Mesothelial cell of epicardium (in vitro differentiated cells): ENCODE results near the gene HDLBP. TPM values are rescaled to one million over a fixed set of nuclear protein-coding genes. Genes with fewer than 3 reads are reported as not detected.
A peak's percentile ranks its signal among the peaks of the same experiment; 100 is the strongest.

ENCODE experiments used
- DNase-seq, 2 experiments: peaks; one replicate each; pipeline ENCODE4 v3.0.0; 2021; ENCODE audit warnings: low spot score in 2 of 2; ENCODE audit not compliant: unreplicated experiment in 2 of 2
- H3K27ac Mint-ChIP-seq: 2 replicates; pipeline ENCODE4 v1.8.0; 2021; ENCODE audit warnings: mixed read lengths
- H3K27me3 Mint-ChIP-seq: 2 replicates; pipeline ENCODE4 v1.8.0; 2021; ENCODE audit warnings: low read depth, mixed read lengths
- H3K36me3 Mint-ChIP-seq: 2 replicates; pipeline ENCODE4 v1.8.0; 2021; ENCODE audit warnings: mixed read lengths
- H3K4me1 Mint-ChIP-seq: 2 replicates; pipeline ENCODE4 v1.8.0; 2021; ENCODE audit warnings: mixed read lengths
- H3K4me3 Mint-ChIP-seq: 2 replicates; pipeline ENCODE4 v1.8.0; 2021; ENCODE audit warnings: mild to moderate bottlenecking, moderate library complexity, mixed read lengths
- H3K9me3 Mint-ChIP-seq: 2 replicates; pipeline ENCODE4 v1.8.0; 2021; ENCODE audit warnings: mixed read lengths
- total RNA-seq: library from RNA; stranded (reverse); gene quantifications from 3 replicates; pipeline ENCODE4 v1.2.1, GENCODE V29; 2021
- TF ChIP-seq, protein P1 (sequence below): fragments of 200-600 bp; sonication (generic); IDR thresholded peaks from one replicate; pipeline ENCODE4 v1.5.0; 2021; ENCODE audit warnings: antibody characterized with exemption; ENCODE audit not compliant: unreplicated experiment

HDLBP gene
- total RNA-seq, 1 donor from 2014 or later: 484 TPM

DNA sequence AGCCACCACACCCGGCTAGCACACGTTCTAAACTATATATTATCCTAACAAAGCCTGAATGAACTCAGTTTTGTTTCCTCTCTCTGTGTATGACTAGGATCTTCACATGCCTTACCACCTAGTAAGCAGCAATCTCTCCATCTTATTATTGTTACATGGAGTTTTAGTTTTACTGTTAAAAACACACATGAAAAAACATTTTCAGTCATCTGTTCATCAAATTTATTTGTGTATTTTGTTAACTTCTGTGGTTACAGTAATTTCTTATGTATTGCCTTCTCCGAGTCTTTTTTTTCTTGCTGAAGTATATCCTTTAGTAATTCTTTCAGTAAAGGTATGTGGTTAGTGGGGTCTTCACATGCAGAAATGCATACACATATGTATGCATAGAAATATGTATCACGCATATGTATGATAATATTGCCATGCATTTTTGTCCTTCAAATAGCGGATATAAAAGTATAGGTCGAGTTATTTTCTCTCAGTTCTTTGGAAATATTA, 95.6 kb downstream of the HDLBP start:
- TF ChIP-seq, protein P1, sequence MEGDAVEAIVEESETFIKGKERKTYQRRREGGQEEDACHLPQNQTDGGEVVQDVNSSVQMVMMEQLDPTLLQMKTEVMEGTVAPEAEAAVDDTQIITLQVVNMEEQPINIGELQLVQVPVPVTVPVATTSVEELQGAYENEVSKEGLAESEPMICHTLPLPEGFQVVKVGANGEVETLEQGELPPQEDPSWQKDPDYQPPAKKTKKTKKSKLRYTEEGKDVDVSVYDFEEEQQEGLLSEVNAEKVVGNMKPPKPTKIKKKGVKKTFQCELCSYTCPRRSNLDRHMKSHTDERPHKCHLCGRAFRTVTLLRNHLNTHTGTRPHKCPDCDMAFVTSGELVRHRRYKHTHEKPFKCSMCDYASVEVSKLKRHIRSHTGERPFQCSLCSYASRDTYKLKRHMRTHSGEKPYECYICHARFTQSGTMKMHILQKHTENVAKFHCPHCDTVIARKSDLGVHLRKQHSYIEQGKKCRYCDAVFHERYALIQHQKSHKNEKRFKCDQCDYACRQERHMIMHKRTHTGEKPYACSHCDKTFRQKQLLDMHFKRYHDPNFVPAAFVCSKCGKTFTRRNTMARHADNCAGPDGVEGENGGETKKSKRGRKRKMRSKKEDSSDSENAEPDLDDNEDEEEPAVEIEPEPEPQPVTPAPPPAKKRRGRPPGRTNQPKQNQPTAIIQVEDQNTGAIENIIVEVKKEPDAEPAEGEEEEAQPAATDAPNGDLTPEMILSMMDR: no peak
- no peak for DNase-seq

DNA sequence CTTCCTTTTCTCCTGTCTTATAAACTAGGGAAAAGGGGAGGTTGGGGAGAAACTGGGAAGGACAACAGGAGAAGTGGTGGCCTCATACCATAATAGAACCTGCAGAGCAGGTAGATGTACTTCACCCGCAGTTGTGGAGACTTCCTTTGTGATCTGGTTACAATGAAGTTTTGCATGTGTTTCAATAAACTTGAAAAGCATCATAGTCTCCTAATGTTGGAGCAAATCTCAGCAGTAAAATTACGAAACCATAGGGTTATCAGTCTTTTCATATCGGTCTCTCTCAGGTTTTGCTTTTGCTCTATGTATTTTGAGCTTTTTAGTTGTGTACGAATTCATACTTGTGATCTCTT, 96.5 kb downstream of the HDLBP start:
- H3K27ac Mint-ChIP-seq: no peak overlapping the region
- no peak for DNase-seq
- no peaks in the 10 kb centered on the region for H3K9me3 Mint-ChIP-seq
- TF ChIP-seq, protein P1: no peak
- peaks cover 2% of the 10 kb centered on the region for H3K36me3 Mint-ChIP-seq
- peaks cover 6% of the 10 kb centered on the region for H3K27me3 Mint-ChIP-seq
- H3K4me3 Mint-ChIP-seq: peak overlapping the region; percentile 81
- H3K4me1 Mint-ChIP-seq: peaks cover 17% of the 10 kb centered on the region

More for the DNA sequence above, 95.6 kb downstream of the HDLBP start:
- H3K4me1 Mint-ChIP-seq: peaks cover 25% of the 10 kb centered on the region
- H3K9me3 Mint-ChIP-seq: no peaks in the 10 kb centered on the region
- peaks cover 2% of the 10 kb centered on the region for H3K36me3 Mint-ChIP-seq
- peak overlapping the region; percentile 7 for H3K4me3 Mint-ChIP-seq
- H3K27me3 Mint-ChIP-seq: peaks cover 4% of the 10 kb centered on the region
- H3K27ac Mint-ChIP-seq: no peak overlapping the region

DNA sequence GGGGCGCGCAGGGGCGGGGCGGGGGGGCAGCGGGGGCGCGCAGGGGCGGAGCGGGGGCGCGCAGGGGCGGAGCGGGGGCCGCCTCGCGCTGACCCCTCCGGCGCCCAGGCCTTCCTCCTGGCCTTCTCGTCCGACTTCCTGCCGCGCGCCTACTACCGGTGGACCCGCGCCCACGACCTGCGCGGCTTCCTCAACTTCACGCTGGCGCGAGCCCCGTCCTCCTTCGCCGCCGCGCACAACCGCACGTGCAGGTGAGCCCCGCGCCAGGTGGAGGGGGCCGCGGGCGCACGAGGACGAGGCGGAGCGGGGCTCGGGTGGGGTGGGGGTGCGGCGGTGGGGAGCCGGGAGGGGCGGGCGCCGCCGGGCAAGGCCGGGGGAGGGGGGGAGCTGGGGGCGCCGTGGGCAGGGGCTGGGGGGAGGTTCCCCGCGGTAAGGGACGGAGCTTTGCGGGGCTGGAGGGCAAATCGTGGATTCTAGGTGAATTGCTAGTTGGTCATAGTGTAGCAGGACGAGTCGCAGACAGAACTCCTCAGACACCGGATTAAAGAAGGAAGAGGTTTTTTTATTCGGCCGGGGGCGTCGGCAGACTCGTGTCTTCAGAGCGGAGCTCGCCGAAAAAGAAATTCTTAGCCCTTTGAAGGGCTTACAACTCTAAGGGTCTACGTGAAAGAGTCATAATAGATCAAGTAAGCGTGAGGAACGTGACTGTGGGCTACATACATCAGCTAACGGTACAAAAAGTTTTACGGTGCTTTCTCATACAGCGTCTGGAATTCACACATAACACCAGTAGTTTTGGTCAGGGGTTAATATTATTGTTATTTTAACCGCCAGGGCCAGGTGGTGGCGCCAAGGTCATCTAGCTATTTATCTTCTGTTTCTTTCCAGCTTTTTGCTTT, 97.1 kb downstream of the HDLBP start:
- no peaks in the 10 kb centered on the region for H3K9me3 Mint-ChIP-seq
- H3K27ac Mint-ChIP-seq: peak overlapping the region; percentile 79
- peak; percentile 53 to 58 for DNase-seq
- TF ChIP-seq, protein P1: no peak
- peaks cover 2% of the 10 kb centered on the region for H3K36me3 Mint-ChIP-seq
- H3K27me3 Mint-ChIP-seq: peaks cover 7% of the 10 kb centered on the region
- peaks cover 15% of the 10 kb centered on the region for H3K4me1 Mint-ChIP-seq
- H3K4me3 Mint-ChIP-seq: peak overlapping the region; percentile 81

DNA sequence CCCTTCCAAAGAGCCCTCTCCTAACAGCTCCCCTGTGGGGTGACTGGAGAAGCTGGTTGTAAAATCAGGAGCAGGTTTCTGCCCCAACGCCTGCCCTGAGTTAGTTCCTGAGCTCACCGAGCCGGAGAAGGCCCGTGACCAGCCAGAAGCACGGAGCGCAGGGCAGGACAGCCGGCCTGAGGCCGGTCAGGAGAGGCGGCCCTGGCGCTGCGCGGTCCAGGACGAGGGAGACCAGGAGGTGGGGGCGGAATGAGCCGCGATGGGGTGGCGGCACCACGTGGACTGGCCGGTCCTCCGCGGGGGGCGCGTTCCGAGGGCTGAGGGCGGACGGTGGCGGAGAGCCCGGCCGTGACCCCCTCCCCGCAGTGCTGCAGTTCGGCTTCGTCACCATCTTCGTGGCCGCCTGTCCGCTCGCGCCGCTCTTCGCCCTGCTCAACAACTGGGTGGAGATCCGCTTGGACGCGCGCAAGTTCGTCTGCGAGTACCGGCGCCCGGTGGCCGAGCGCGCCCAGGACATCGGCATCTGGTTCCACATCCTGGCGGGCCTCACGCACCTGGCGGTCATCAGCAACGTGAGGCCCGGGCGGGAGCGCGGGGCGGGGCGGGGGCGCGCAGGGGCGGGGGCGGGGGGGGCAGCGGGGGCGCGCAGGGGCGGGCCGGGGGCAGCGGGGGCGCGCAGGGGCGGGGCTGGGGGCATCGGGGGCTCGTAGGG, 98.0 kb downstream of the HDLBP start:
- Mint-ChIP-seq H3K4me3 (peak overlapping the region; percentile 71), H3K27me3 (peaks cover 12% of the 10 kb centered on the region), H3K9me3 (no peaks in the 10 kb centered on the region), H3K4me1 (peaks cover 15% of the 10 kb centered on the region), H3K36me3 (peaks cover 2% of the 10 kb centered on the region), H3K27ac (peak overlapping the region; percentile 71)
- DNase-seq: peak; percentile 58 to 71
- TF ChIP-seq, protein P1: no peak

DNA sequence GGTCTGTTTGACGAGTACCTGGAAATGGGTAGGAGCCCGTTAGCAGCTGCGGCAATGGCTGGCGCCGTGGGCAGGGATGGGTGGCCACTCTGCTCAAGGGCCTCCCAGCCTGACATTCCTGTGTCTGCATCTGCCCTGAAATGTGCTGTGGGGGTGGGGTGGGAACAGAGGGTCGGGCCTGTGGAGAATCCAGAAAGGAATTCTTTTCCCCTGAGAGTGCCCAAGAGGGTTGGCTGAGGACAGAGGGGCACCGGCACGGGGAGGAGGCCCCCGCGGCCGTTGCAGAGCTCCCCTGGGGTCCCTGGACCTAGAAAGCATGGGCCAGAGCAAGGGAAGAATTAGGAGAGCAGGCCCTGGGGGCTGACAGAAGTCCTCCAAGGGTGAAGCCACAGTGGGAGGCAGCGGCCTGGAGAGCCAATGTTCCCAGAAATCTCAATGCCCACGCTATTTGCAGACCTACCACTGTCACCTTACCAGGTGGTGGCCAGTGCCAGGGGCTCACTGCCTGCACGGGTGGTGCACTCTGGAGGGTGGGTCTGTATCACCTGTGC, 99.2 kb downstream of the HDLBP start:
- Mint-ChIP-seq H3K4me3 (peak overlapping the region; percentile 71), H3K9me3 (no peaks in the 10 kb centered on the region), H3K27ac (no peak overlapping the region), H3K36me3 (peaks cover 2% of the 10 kb centered on the region), H3K27me3 (peaks cover 18% of the 10 kb centered on the region), H3K4me1 (peaks cover 15% of the 10 kb centered on the region)
- DNase-seq: no peak
- TF ChIP-seq, protein P1: no peak
